ENCODE data around the gene PAX4.

Gene PAX4

DNA sequence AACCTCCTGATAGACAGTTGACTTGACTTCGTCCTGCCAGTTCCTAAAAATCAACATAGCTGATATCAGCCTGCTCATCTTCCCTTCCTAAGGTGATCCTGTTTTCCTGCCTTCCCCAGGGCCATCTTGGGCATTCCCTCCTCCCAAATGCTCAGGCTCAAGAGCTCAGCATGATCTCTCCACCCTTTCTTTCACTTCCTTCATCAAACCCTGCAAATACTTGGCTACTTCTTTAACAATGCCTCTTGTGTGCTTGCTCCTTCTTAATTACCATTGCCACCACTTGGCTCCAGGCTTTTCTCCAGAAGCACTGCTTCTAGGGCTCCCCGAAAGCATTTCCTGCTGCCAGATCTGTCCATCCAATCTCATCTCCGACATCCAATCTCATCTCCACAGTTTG, 17.1 kb downstream of the PAX4 start:
- DNase-seq = no peak
- Mint-ChIP-seq H3K4me1 (no peaks in the 10 kb centered on the region), H3K27ac (no peak overlapping the region), H3K36me3 (ENCODE audit: low read depth) (no peaks in the 10 kb centered on the region), H3K9me3 (peaks cover 4% of the 10 kb centered on the region), H3K27me3 (ENCODE audit: low read depth, poor library complexity) (peaks cover 7% of the 10 kb centered on the region), H3K4me3 (no peak overlapping the region)
- no peak for TF ChIP-seq CTCF (IDR thresholded peaks at IDR 0.05)

- no peaks in the 10 kb centered on the region for H3K4me1 Mint-ChIP-seq
- no peak overlapping the region for H3K4me3 Mint-ChIP-seq
- H3K9me3 Mint-ChIP-seq = no peaks in the 10 kb centered on the region
- H3K27me3 Mint-ChIP-seq (ENCODE audit: low read depth, poor library complexity) = peaks cover 14% of the 10 kb centered on the region
- peak; percentile 10 for TF ChIP-seq CTCF (IDR thresholded peaks at IDR 0.05)
- no peak for DNase-seq
- H3K36me3 Mint-ChIP-seq (ENCODE audit: low read depth) = no peaks in the 10 kb centered on the region
- H3K27ac Mint-ChIP-seq = no peak overlapping the region
These were observed 19.6 kb downstream of the PAX4 start for GRCh38 chr7:127598318-127598717.

GRCh38 chr7:127595737-127596136, 22.2 kb downstream of the PAX4 start:
- Mint-ChIP-seq H3K27me3 (ENCODE audit: low read depth, poor library complexity) (peaks cover 11% of the 10 kb centered on the region), H3K4me1 (no peaks in the 10 kb centered on the region), H3K27ac (no peak overlapping the region), H3K36me3 (ENCODE audit: low read depth) (peaks cover 13% of the 10 kb centered on the region), H3K9me3 (no peaks in the 10 kb centered on the region), H3K4me3 (no peak overlapping the region)
- no peak for DNase-seq
- TF ChIP-seq CTCF (IDR thresholded peaks at IDR 0.05) = no peak

DNA sequence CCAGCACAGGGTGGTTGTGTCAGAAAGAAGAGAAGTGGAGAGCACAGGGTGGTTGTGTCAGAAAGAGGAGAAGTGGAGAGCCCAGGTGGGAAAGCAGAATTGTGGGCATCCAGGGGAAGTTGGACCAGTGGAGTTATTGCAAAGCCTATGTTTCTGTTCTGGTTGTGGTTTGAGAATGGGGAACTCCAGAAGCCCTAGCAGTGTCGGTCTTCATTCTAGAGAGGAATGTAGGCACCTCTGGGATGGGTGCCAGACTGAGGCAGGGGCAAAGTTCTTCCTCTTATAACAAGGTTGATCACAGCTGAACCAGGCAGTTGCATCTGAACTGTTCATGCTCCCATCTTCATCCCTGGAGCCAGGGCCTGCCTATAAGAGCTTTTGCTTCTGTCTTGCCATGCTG, 23.5 kb downstream of the PAX4 start:
- no peak for DNase-seq
- peaks cover 6% of the 10 kb centered on the region for H3K4me1 Mint-ChIP-seq
- H3K27ac Mint-ChIP-seq = no peak overlapping the region
- no peak overlapping the region for H3K4me3 Mint-ChIP-seq
- H3K9me3 Mint-ChIP-seq = no peaks in the 10 kb centered on the region
- peaks cover 7% of the 10 kb centered on the region for H3K27me3 Mint-ChIP-seq (ENCODE audit: low read depth, poor library complexity)
- no peak for TF ChIP-seq CTCF (IDR thresholded peaks at IDR 0.05)
- peaks cover 21% of the 10 kb centered on the region for H3K36me3 Mint-ChIP-seq (ENCODE audit: low read depth)

DNA sequence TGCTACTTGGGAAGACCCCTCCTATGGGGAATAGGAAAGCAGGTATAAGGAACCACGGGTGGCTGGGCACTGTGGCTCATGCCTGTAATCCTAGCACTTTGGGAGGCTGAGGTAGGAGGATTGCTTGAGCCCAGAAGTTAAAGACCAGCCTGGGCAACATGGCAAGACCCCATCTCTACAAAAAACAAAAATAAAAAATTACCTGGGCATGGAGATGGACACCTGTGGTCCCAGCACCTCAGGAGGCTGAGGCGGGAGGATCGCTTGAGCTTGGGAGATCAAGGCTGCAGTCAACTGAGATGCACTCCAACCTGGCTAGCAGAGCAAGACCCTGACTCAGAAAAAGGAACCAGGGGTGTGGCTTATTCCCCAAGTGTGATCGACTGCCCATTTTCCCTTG, 25.4 kb downstream of the PAX4 start:
- no peak overlapping the region for H3K27ac Mint-ChIP-seq
- no peak overlapping the region for H3K4me3 Mint-ChIP-seq
- peaks cover 13% of the 10 kb centered on the region for H3K4me1 Mint-ChIP-seq
- no peak for DNase-seq
- peaks cover 12% of the 10 kb centered on the region for H3K27me3 Mint-ChIP-seq (ENCODE audit: low read depth, poor library complexity)
- TF ChIP-seq CTCF (IDR thresholded peaks at IDR 0.05) = no peak
- peaks cover 21% of the 10 kb centered on the region for H3K36me3 Mint-ChIP-seq (ENCODE audit: low read depth)
- no peaks in the 10 kb centered on the region for H3K9me3 Mint-ChIP-seq

DNA sequence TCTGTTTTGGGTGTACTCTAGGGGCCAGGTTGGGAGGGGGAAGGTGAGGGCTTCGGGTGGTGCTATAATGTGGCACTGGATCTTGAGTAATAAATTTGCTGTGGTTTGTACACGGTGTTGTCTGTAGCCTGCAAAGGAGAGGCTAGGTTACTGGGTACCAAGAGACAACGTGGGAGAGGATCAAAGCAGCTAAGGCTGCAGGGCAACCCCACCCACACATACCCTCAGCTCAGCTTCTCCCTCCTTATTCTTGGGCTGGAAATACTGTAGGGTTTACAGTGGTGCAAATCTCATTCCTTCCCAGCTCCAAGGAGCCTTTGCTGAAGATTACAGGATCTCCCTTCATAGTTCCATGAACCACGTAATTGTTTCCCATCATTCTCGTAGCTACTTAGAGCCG, 26.4 kb downstream of the PAX4 start:
- Mint-ChIP-seq H3K27ac (no peak overlapping the region), H3K9me3 (peaks cover 4% of the 10 kb centered on the region), H3K36me3 (ENCODE audit: low read depth) (peaks cover 23% of the 10 kb centered on the region), H3K27me3 (ENCODE audit: low read depth, poor library complexity) (peaks cover 15% of the 10 kb centered on the region), H3K4me1 (peaks cover 13% of the 10 kb centered on the region), H3K4me3 (no peak overlapping the region)
- no peak for DNase-seq
- TF ChIP-seq CTCF (IDR thresholded peaks at IDR 0.05) = no peak

All from nephron progenitor cell (in vitro differentiated cells).